Upper lobe of right lung (tissue), 1 donor: ENCODE measurements around the gene AGO4. TPM values are rescaled to one million over a fixed set of nuclear protein-coding genes. Genes with fewer than 3 reads are reported as not detected.
"Not testable (repeated sequence)": the region's sequence is repeated elsewhere in the genome, so short reads cannot be mapped to it uniquely, and the experiment has no call there.

Source experiments
- ATAC-seq: fragments of 200-7000 bp; cut with Tn5 transposase; one replicate; pipeline ENCODE4 v1.9.1; 2020; ENCODE audit warnings: mild to moderate bottlenecking, moderate library complexity
- DNase-seq: peaks from one replicate; pipeline ENCODE4 v3.0.0-alpha.2; 2020
- H3K27ac ChIP-seq: fragments of 200-600 bp; one replicate; pipeline ENCODE4 v1.8.0; 2022
- H3K27me3 ChIP-seq: fragments of 200-600 bp; one replicate; pipeline ENCODE4 v1.8.0; 2022; ENCODE audit warnings: mild to moderate bottlenecking
- H3K36me3 ChIP-seq: fragments of 200-600 bp; one replicate; pipeline ENCODE4 v1.8.0; 2022
- H3K4me1 ChIP-seq: fragments of 200-600 bp; one replicate; pipeline ENCODE4 v1.8.0; 2022
- H3K4me3 ChIP-seq: fragments of 200-600 bp; one replicate; pipeline ENCODE4 v1.8.0; 2022; ENCODE audit warnings: mild to moderate bottlenecking
- H3K9me3 ChIP-seq: fragments of 200-600 bp; one replicate; pipeline ENCODE4 v1.8.0; 2022
- CTCF ChIP-seq: fragments of 200-600 bp; IDR thresholded peaks from one replicate; pipeline ENCODE4 v1.8.0; 2022; ENCODE audit warnings: antibody characterized with exemption
- intact Hi-C: fragments of 100-400 bp; cut with DNase I; formaldehyde crosslinking; loops from one replicate; pipeline ENCODE4 v1.11.0; 2022
- total RNA-seq: library from RNA; stranded (reverse); fragmentation: NEBNext Ultra II Directional; extraction: Animal tissue kit (Norgen Biotek cat#: 25700); gene quantifications from one replicate; pipeline ENCODE4 v1.2.1, GENCODE V29; 2021
- donor health status: DM: no; HTN: yes; CAD: no; lungs with severe emphysema.

The AGO4 gene
- total RNA-seq, 1 donor from 2014 or later = 23.6 TPM

DNA sequence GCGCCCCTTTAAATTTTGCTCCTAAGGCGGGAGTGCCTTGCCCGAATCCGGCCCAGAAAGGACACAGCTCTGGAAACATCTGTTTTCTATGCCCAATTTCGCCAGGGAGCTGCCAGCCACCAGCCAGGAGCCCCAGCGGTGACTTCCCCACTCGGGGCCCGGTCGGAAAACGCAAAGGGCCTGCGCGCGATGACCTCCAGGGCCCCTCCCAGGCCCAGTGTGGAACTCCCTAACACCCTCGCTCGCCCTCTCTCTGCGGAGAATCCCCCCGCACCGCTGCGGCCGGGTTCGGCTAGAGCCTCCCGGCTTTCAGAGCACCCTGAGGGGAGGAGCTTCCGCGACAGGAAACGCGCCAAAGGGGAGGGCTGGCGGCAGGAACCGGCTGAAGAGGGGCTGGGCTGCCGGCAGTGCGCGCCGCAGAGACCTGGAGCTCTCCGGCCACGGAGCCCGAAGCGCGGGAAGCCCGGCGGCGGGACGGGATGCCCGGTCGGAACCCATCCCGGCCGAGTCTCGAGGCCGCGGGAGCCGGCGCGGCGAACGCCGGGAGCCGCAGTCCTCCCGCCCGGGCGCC is 38.5 kb upstream of the AGO4 start:
- TF ChIP-seq CTCF = peak; percentile 15
- DNase-seq (peak; percentile 94), ATAC-seq (peak; percentile 93)
- H3K4me1 ChIP-seq = peaks cover 6% of the 10 kb centered on the region
- no peaks in the 10 kb centered on the region for H3K36me3 ChIP-seq
- intact Hi-C loops = no loop called here
- peak overlapping the region; percentile 68 for H3K27ac ChIP-seq
- H3K4me3 ChIP-seq = peak overlapping the region; percentile 96
- no peaks in the 10 kb centered on the region for H3K9me3 ChIP-seq
- no peaks in the 10 kb centered on the region for H3K27me3 ChIP-seq

GRCh38 chr1:35773711-35774110 is 34.1 kb upstream of the AGO4 start:
- H3K36me3 ChIP-seq = no peaks in the 10 kb centered on the region
- TF ChIP-seq CTCF = no peak
- ATAC-seq (no peak), DNase-seq (no peak)
- intact Hi-C loops = no loop called here
- peaks cover 3% of the 10 kb centered on the region for H3K4me1 ChIP-seq
- H3K4me3 ChIP-seq = no peak overlapping the region
- no peak overlapping the region for H3K27ac ChIP-seq
- H3K27me3 ChIP-seq = no peaks in the 10 kb centered on the region
- H3K9me3 ChIP-seq = no peaks in the 10 kb centered on the region

GRCh38 chr1:35776172-35776571 is 31.6 kb upstream of the AGO4 start:
- H3K4me1 ChIP-seq, H3K36me3 ChIP-seq, ATAC-seq, H3K9me3 ChIP-seq, intact Hi-C loops, H3K27me3 ChIP-seq, H3K4me3 ChIP-seq, H3K27ac ChIP-seq, DNase-seq: not testable (repeated sequence)

GRCh38 chr1:35777109-35777508 is 30.7 kb upstream of the AGO4 start:
- Histone ChIP-seq H3K27me3 (no peaks in the 10 kb centered on the region), H3K36me3 (no peaks in the 10 kb centered on the region), H3K4me3 (no peak overlapping the region), H3K9me3 (no peaks in the 10 kb centered on the region), H3K4me1 (no peaks in the 10 kb centered on the region), H3K27ac (no peak overlapping the region)
- TF ChIP-seq CTCF = no peak
- intact Hi-C loops = no loop called here
- DNase-seq = no peak
- no peak for ATAC-seq

- Histone ChIP-seq H3K4me1 (no peaks in the 10 kb centered on the region), H3K36me3 (no peaks in the 10 kb centered on the region), H3K27ac (no peak overlapping the region), H3K27me3 (no peaks in the 10 kb centered on the region), H3K4me3 (no peak overlapping the region), H3K9me3 (no peaks in the 10 kb centered on the region)
- ATAC-seq (no peak), DNase-seq (no peak)
- intact Hi-C loops = no loop called here
- TF ChIP-seq CTCF = no peak
Observed at GRCh38 chr1:35783055-35783583, 24.7 kb upstream of the AGO4 start.

DNA sequence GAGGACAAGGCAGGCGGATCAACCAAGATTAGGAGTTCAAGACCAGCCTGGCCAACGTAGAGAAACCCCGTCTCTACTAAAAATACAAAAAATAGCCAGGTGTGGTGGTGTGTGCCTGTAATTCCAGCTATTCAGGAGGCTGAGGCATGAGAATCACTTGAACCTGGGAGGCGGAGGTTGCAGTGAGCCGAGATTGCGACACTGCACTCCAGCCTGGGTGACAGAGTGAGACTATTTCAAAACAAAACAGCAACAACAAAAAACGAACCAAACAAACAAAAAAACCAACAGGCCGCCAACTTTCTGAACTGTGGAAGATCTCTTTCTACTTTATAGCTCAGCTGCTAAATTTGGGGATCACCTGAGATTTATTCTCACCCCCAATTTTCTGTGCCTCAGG is 23.5 kb upstream of the AGO4 start:
- DNase-seq, H3K36me3 ChIP-seq, ATAC-seq, H3K9me3 ChIP-seq, H3K4me3 ChIP-seq, H3K27ac ChIP-seq, H3K27me3 ChIP-seq, intact Hi-C loops, H3K4me1 ChIP-seq: not testable (repeated sequence)

DNA sequence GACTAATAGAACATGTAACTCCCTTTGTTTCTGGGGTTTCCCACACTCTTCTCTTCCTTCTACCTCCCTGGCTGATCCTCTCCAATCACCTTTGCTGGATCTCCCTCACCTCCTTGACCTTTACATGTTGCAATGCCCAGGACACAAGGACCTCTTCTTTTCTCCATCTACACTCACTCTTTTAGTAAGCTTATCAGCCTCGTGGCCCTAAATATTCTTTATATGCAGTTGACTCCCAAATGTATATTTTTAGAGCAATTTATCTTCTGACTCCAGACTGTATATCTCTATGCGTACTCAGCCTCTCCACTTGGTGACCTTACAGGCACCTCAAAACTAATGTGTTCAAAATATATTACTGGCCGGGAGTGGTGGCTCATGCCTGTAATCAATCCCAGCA is 19.7 kb upstream of the AGO4 start:
- Histone ChIP-seq H3K27ac (no peak overlapping the region), H3K4me3 (no peak overlapping the region), H3K9me3 (no peaks in the 10 kb centered on the region), H3K36me3 (no peaks in the 10 kb centered on the region), H3K4me1 (no peaks in the 10 kb centered on the region), H3K27me3 (no peaks in the 10 kb centered on the region)
- ATAC-seq (no peak), DNase-seq (no peak)
- no peak for TF ChIP-seq CTCF
- intact Hi-C loops = no loop called here
